NT2/D1 (cell line): ENCODE data around the gene DCTPP1.

Experiments used
- YY1 ChIP-seq: IDR thresholded peaks from 2 replicates; pipeline ENCODE4 v1.6.1; 2011; ENCODE audit not compliant: insufficient read length, insufficient read depth
- ZNF274 ChIP-seq: IDR thresholded peaks from 2 replicates; pipeline ENCODE4 v1.6.1; 2011; ENCODE audit warnings: mild to moderate bottlenecking, low read depth, low read length

DNA sequence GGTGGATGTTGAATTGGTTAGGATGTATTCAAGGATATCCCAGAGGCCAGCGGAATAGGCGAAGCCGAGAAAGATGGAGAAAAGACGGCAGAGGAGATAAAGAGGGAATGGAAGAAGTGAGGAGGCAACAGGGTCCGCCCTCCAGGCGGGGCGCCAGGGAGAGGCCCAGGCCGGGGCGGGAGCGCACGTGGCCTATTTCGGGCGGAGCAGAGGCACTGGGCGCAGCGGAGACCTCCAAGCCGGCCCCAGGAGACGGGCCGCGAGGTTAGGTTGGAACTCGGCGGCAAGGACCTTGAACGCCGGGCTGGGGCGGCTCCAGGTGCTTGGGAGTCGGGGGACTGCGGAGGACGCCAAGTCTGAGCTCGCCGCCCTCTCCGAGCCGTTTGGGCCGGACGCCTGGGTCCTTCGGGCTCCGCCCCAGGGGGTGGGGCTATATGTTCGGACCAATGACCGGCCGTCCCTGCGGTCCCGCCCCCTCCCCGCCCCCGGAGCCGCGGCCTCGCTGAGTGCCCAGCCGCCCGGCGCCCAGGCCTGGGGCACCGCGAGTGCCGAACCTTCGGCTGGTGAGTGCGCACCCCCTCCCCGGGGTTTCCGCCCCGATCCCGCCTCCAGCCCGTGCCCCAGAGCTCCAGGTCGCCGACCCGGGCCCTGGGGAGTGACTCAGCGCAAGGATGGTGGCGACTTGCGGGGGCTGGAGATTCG lies 22.6 kb downstream of the DCTPP1 start, which contains the start of gene ZNF771:
- TF ChIP-seq YY1 (no peak), ZNF274 (no peak)
